Brain pericyte (primary cell): Measurements from ENCODE around the gene COL6A5.
"Not testable (repeated sequence)": the region's sequence is repeated elsewhere in the genome, so short reads cannot be mapped to it uniquely, and the experiment has no call there.

Source experiments
- DNase-seq: peaks from one replicate; pipeline ENCODE4 v3.0.0-alpha.2; 2012; ENCODE audit warnings: low read depth, low spot score

The COL6A5 gene

DNA sequence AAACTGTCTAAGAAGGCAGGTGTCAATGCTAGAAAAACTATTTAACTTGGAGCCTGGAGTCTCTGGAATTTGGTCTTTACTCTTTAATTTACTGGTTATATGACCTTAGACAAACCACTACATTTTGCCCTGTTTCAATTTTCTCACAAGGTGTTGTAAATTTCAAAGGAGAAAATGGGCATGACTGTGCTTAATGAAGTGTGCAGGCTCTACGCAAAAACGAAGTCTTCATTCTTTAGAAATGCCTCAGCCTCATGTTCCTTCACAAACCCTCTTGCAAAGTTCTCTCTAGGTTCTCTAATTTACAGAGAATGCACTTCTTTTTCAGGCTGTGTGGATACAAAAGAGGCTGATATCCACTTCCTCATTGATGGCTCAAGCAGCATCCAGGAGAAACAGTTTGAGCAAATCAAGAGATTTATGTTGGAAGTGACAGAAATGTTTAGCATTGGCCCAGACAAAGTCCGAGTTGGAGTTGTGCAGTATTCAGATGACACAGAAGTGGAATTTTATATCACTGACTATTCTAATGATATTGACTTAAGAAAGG is 39.1 kb downstream of the COL6A5 start:
- no peak for DNase-seq

DNA sequence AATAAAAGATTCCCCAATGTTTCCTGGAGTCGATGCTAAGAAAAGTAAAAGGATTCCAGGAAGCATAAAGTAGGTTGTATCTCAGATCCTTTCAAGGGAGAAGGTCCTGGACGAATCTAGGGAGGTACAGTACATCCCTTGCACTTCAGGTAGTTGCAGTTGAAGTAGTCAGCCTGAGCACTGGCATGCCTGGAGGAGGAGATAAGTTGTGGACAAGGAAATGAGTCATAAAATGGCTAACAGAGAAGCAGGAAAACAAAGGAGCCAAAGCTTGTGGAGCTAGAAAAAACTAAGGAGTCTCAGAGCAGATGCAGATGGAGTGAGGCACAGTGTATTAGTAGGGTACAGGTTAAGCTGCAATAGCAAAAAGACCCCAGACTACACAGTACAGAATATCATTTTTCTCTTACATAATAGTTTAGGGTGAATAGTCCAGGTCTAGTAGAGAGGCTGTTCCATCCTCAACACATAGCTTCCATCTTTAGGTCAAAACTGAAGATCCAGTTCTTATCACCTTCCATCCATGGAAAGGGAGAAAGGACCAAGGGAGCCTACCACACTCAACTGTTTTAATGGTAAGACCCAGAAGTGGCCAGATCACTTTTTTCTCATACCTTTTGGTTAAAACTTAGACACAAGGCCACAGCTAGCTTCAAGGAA is 41.3 kb downstream of the COL6A5 start:
- no peak for DNase-seq

DNA sequence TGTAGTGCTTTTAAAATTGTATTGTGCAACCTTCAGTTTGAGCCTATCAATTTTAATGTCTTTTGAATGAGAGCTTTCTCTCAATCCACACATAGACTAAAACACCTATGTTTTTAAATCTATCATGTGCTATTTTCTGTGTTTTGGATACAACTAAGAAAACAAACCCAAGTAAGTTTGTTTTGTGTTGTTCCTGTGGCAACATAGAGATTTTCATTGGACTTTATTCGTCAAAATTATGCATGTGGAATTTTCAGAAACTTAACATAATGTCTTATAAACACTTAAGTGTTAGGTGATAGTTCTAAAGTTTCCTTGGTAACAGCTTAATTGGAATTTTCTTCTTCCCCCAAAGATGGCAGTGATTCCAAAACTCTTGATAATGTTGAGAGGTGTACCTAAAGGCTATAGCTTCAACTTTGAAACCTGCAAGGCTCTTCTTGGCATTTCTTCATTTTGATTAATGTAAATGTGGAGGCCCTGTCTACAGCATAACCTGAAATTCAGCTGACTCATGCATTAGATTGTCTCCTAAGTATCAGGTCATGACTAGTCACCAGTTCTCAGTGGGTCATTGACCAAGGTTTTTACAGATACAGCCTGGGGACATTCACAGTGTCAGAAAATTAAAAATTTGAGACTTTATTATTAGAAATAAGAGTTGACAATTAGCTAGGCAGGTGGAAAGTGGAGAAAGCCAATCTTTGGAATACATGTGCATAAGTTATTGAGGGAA is 44.4 kb downstream of the COL6A5 start:
- DNase-seq = no peak

DNA sequence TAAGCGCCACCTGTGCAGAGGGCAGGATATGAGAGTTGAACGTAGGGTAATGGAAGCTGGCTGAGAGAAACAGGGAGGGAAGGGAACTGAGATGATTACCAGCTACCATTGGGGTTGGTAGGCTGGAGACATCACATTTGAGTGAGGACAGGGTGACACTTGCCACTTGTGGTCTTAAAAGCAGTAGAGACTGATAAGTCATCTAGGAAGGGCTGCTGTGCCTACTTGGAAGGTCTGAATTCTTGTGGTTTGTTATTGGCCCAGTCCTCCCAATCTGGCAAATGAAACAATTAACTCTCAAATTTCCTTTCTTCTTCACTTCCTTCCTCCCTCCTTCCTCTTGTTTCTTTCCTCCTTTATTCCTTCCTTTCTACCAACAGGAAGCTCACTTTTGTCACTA is 46.8 kb downstream of the COL6A5 start:
- no peak for DNase-seq

DNA sequence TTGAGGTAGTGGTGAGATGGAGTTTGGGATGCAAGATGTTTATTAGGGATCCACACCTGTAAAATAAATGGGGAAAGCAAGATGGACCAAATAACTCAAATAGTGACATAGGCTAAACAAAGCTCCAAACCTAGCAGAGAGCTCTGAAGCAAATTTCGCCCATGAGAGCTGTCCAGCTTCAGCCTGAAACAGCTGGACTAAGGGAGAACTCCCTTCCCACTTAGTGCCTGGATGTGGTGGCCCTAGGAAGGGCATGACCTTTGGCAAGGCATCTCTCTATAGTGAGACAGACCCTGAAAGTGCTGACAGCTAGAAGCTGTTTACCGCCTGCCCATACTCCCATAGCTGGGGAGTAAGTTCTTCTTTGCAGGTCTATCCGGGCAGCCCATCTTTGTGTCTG is 48.1 kb downstream of the COL6A5 start:
- no peak for DNase-seq

DNA sequence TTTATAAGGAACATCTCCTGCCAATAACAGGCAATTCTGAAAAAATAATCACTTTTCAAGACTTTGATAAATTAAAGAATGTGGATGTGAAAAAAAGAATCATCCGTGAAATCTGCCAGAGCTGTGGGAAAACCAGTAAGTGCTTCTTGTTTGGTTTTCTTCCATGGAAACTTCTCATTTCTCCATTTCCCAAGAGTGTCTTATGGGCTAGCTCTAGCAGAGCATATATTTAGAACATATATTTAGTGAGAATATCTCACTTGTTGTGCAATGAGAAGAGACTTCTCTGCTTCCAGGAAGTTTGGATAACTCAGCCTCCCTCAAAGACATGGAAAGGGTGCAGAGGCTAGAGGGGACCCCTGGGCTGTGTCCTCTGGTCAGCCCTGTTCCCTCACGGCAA is 49.9 kb downstream of the COL6A5 start:
- DNase-seq = peak; percentile 22

DNA sequence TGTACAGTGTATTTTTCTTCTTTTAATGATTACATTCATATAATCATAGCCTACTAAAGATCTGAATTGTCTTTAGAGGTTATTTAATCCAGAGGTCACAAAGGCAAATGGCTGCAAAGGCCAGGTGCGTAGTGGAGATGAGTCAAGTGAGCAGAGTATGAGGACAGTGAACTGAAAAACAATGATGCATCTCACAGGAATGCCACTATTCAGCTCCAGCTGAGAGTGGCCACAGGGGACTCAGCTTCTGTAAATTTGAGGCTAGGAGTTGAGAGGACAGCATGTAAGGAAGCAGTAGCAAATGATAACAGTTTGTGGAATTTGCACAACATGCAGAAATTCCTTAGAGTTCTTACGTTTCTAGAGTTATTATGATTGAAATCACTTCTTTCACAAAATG is 50.4 kb downstream of the COL6A5 start:
- peak; percentile 78 for DNase-seq

DNA sequence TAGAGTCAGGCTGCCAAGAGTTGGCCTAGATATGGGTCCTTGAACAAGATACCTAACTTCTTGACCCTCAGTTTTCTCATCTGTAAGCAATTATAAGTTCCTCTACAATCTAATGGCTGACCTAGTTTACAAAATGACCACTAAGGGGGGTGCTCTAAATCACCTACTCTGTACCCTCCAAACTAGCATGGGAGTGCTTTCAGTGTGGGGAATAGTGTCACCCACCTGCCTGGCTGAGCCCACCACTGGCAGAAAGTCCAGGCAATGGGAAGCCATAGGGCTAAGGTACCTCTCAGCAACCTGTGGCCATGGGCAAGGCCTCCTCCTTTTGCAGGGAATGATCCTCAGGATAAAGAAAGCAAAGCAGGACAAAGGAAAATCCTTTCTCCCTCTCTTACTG is 58.9 kb downstream of the COL6A5 start:
- no peak for DNase-seq

DNA sequence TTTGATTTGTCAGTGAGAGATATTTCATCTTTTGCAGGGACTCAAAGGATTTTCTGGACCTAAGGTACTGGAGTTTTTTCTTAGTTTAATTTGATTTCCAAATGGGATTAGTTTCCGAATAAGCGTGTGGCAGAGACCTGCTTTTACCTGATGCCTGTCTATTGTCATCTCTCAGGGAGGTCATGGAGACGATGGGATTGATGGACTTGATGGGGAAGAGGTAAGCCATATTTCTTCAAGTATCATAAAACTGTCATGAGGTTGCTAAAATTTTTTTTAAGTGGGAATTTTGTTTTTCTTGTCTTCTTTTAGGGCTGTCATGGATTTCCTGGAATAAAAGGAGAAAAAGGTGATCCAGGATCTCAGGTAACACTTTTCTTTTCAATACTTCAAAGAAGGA is 60.5 kb downstream of the COL6A5 start:
- DNase-seq = no peak

DNA sequence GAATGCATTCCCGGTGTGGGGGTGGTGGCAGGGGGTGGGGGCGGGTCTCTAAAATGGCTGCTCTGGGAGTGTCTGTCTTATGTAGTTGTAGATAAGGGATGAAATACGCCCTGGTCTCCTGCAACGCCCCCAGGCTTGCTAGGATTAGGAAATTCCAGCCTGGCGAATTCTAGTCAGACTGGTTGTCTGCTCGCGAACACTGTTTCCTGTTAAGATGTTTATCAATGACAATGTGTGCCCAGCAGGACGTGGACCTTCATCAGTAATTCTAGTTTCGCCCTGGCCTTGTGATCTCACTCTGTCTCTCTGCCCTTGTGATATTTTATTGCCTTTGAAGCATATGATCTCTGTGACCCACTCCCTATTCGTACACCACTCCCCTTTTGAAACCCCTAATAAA is 62.8 kb downstream of the COL6A5 start:
- not testable (repeated sequence) for DNase-seq

DNA sequence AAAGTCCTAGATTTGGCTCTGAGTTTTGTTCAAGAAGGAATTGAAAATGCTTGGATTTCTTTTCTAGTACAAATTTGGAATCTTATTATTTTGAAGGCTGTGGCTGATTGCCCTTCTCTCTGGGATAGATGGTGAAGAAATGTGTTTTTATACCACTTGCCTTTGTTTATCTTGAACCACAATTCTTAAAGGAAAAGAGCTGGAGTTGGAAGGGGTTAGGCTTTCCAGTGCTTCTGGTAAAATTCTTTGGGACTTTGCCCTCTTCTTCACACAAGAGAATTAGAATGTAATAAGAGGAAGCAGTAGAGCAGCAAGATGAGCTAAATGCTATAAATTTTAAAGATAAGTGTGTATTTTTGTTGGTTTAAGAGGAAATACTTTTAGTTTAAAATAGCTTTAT is 65.8 kb downstream of the COL6A5 start:
- no peak for DNase-seq

DNA sequence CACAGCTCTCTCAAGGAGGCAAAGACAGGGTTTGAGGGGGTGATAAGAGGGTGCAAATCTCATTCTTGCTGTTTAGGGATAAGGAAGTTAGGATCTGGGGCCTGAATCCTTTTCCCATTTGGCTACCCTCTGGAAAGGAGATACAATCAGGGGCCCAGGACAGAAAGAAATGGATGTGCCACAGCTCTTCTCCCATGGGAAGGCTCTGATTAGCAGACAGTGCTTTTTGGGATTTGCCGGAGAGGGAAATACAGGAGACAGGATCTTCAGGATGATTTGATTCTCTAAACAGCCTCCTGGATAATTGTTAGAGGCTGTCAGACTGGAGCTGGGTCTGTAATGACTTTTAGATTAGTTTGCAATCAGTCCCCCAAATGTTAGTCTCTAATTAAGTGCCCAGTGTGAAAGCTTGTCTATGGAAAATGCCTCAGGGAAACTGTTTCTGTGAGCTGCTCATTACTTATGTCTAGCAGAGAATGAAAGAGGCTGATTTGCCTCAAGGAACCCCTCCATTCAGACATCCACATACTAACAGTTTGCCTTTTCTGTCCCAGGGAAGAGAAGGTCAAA is 67.6 kb downstream of the COL6A5 start:
- no peak for DNase-seq

DNA sequence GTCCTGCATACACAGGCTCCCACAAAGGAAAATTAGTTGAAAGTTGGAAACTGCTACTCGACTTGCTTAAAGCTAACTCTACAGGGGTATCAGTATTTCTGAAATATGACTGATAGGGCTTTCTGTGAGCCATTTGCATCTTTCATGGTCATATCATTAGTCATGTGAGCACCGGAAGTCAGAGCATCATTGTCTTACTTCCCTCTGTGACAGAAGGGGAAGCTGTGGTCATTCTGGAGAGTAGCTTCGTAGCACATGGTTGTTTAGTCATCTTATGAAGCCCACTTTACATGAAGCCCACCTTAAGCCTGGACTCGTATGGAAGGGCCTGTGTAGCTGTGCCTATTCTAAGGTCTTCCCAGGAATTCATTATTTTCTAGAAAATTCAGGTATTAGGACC is 69.0 kb downstream of the COL6A5 start:
- no peak for DNase-seq

DNA sequence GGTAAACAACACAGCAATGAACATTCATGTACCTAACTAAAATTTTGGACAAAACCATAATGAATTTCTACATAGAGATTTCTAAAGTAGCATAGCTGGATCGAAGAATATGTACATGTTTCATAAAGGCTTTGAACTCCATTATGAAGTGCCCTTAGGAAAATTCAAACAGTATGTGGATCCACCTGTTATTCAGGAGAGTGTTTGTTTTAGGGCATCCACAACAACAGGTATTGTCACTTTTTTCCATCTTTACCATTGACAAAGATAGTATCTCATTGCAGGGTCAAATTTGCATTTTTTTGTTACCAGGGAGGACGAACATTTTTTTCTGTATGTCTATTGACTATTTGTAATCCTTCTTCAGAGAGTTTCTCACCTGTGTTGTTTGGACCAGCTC is 75.0 kb downstream of the COL6A5 start:
- DNase-seq = no peak

DNA sequence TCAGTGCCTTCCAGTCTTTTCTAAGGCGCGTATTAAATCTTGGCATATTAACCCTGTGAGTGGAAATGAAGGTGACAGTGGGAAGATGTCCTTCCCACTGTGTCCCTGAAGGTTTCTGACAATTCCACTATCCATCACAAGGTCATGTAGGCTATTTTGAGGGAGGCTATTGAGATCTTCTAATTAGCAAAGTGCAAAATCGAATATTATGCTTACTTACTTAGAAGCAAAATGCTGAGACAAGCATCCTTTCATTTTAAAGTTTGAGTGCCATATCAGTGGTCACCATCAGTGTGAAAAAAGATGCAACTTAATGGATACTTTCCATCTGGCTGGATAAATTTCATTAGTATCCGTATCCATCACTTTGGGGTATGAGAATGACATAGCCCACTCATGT is 77.6 kb downstream of the COL6A5 start:
- DNase-seq = no peak

DNA sequence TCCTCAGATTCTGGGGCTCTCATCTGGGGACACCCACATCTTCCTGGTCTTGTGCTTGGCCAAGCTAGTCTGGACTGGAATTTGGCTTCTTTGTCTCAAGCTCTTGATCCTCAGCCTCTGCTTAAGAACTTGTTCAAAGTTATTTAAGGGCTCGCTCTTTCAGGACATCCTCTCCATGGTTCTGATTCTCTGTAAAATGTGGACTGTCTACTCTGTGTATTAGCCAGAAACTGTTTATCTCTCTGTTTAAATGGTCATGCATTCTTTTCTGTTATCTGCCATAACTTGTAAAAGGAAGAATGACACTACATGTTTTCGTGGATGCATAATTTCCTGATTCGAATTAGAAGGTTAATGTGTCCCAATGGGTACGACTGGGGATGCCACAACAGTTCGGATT is 79.4 kb downstream of the COL6A5 start:
- no peak for DNase-seq

DNA sequence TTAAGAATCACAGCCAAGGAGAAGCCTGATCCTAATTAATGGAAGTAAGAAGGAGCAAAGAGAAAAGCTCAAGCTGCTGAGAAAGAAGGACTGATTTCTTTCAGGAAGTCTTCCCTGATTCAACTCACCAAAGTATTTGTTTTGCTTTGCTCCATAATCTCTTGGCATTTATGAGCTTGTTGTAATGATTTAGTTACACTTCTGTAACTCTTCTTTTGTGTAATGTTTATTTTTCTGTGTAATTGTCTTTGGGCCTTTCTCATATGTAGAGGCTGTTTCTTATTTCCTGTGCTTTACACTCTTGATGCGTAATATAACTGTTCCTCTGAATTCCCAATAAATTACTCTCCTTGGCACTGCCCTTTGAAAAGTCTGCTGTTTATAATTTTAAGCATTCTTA is 80.0 kb downstream of the COL6A5 start:
- no peak for DNase-seq

DNA sequence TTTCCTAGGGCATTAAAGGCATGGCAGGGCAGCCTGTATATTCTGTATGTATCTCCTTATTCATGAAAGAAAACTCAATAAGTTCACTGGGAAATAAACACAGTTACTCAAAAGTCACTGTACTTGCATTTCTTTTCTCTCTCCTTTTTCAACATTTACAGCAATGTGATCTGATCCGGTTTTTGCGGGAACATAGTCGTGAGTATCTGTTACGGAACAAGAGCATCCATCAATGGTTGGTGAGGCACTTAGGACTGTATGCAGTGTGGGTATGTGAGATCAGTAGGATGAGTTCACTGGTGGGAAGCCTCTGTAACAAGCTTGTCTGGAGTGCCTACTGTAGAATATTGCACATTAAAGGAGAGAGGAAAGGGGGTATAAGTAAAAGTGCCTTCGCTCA is 80.7 kb downstream of the COL6A5 start:
- no peak for DNase-seq

DNA sequence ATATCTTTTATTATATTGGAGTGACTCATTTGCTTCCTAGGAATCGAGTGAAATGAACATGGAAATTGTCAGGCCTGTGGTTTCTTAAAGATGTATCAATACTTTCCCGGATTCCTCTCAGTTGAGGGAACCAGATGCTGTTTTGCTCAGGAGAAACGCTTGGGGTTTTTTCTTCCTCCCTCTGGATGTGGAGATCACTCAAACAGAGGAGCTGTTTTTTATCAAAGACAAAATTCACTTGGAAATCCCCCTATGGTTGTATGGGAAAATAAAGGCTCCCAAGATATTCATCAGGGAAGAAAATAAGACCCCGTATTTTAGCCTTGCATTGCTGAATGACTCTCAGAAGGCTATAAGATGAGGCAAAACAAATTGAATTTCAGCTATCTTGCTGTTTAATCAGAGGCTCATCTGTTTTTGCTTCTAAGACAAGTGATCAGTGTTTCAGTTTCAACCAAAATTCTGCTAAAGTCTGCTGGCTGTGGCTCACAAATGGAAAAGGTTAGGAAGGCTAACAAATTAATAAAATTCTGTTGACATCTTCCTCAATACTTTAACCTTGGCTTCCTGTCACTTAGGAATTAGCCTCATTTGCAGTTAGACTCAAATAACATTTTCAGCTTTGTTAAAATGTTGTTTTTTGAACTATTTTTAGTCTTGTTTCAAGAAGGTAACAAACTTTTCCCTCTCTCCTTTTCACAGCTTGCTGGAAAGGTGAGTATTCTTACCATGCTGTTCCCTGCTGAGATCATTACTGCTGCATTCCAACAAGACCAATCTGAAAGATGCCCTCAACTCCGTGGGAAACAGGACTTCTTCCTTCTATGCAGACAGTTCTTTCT is 83.6 kb downstream of the COL6A5 start:
- DNase-seq = no peak

DNA sequence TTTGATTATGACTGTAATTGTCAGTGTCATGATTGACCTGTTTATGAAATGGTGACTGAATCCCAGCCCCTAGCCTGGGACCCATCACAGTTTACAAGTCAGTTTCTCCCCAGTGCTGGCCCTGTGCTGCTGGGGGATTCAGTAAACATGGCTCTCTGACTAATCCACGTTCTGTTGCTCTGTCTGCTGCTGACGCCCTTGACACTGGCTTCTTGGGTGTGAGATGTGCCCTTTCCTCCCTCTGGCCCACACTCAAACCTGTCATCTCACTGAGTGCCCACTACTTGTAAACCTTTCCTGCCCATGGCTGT is 84.2 kb downstream of the COL6A5 start:
- DNase-seq = no peak

DNA sequence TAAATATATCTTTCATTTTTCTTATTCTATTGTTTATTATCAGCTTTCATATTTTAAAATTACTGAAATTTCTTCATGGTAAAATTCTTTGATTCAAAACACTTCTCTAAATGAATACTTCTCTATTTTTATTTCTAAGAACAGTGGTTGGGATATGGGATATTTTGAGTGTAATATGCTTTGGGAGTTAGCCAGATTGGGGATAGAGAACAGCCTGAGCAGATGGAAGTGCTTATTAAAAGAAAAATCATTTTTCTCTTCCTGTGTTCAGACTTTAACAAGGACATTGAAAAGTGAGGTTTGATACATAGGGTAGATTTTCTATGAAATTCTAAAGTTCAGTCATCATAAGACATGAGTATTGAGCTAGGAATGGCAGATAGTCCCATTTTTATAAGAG is 84.8 kb downstream of the COL6A5 start:
- DNase-seq = no peak

DNA sequence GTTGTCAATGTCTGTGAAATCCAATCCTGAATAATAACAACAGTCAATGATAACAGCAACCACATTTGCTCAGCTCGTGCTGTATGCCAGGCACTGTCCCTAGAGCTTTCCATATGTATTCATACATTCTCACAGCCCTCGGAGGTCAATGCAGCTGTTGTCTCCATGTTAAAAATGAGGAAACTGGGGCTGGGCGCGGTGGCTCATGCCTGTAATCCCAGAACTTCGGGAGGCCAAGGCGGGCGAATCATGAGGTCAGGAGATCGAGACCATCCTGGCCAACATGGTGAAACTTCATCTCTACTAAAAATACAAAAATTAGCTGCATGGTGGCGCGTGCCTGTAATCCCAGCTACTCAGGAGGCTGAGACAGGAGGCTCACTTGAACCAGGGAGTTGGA is 86.6 kb downstream of the COL6A5 start:
- DNase-seq = not testable (repeated sequence)
